ENCODE data around the gene HOXA6. TPM values are rescaled to one million over a fixed set of nuclear protein-coding genes. Genes with fewer than 3 reads are reported as not detected.

Gene HOXA6
- total and polyA plus RNA-seq, 9 of the 15 experiments (the other 6 are each of a cell fraction or from before 2014, with no cell fraction given) = not detected

- ChIA-PET POLR2A (interaction anchor here (0.6 to 0.7 kb wide), 2 partner anchors 14 to 31 kb away, joined by 3 read pairs; partner anchors contain the start of gene HOXA5), CTCF (ENCODE audit: low intra/inter-chr PET ratio) (no interaction called here)
- Histone ChIP-seq H3K9ac (ENCODE audit: insufficient read depth in 1 of 2, low read depth in 2 of 2, low read length in 2 of 2) (no peak within 1 kb of the TSS), H3K27ac (ENCODE audit: extremely low read depth, low read depth, low read length) (no peak within 1 kb of the TSS), H3K9me3 (replicated peaks; ENCODE audit: control insufficient read depth, insufficient read depth, low read depth, low read length) (no peaks in the 10 kb centered on the region), H3K9me1 (ENCODE audit: control insufficient read depth, insufficient read depth, low read length) (no peaks in the 10 kb centered on the region), H3K27me3 (ENCODE audit: control insufficient read depth in 2 of 2, insufficient read depth in 2 of 2, low read length in 2 of 2) (peaks cover 28 to 67% of the 10 kb centered on the region in 2 experiments), H3K36me3 (ENCODE audit: control insufficient read depth, insufficient read depth, low read length) (no peaks in the 10 kb centered on the region), H2AFZ (ENCODE audit: low read depth, low read length) (no peak within 1 kb of the TSS), H3K79me2 (ENCODE audit: control insufficient read depth, insufficient read depth, low read length) (no peaks in the 10 kb centered on the region), H3K4me2 (ENCODE audit: insufficient read depth, low read length) (no peak within 1 kb of the TSS), H3K4me1 (replicated peaks in 1 of 2; ENCODE audit: control insufficient read depth in 2 of 2, insufficient read depth in 2 of 2, low read length in 2 of 2) (peaks cover 0 to 3% of the 10 kb centered on the region in 2 experiments; a peak in 1 of 5 replicates), H3K4me3 (no peak within 1 kb of the TSS), H4K20me1 (replicated peaks; ENCODE audit: control insufficient read depth, insufficient read depth, low read length) (no peaks in the 10 kb centered on the region)
- 54% methylated on average over 31 of the region's 82 CpGs for WGBS (ENCODE audit: insufficient coverage, low coverage, missing lambda C conversion rate)
- intact Hi-C loops (cut with micrococcal nuclease) (no loop called here), in situ Hi-C loops (cut with MboI) (loop anchor here (25.0 kb wide), 3 partner anchors 662 to 1287 kb away; no protein-coding TSS in a partner anchor)
- FAIRE-seq = no peak
- no peak for ATAC-seq
- DNase-seq (ENCODE audit: extremely low read depth in 1 of 4, low spot score in 3 of 4) = no peak
- TF ChIP-seq ARID4B (CRISPR knock-in tag; IDR thresholded peaks at IDR 0.05) (no peak), ZBTB33 (CRISPR knock-in tag; IDR thresholded peaks at IDR 0.05) (no peak), EZH2 (IDR thresholded peaks at IDR 0.05; ENCODE audit: borderline replicate concordance, low read depth, low read length) (no peak), STAT5A (IDR thresholded peaks at IDR 0.05; ENCODE audit: borderline replicate concordance, low read length) (no peak), STAT6 (CRISPR knock-in tag; IDR thresholded peaks at IDR 0.05) (no peak), JUNB (CRISPR knock-in tag; conservative IDR thresholded peaks at IDR 0.05) (no peak), HDAC2 (IDR thresholded peaks at IDR 0.05) (no peak)
- BruUV-seq (replicated peaks) = no TSS peak
Observed at GRCh38 chr7:27173956-27174873, 26.6 kb upstream of the HOXA6 start, which contains the start of gene HOXA10. TSS of gene HOXA10 (minus strand) at chr7:27174320. CDS start at chr7:27174306, 14 bp downstream.
